Progenitor cell of endocrine pancreas (in vitro differentiated cells): ENCODE measurements around the gene PPA2. TPM values are rescaled to one million over a fixed set of nuclear protein-coding genes. Genes with fewer than 3 reads are reported as not detected.

Source experiments
- DNase-seq: peaks from one replicate; pipeline ENCODE4 v3.0.0; 2021; ENCODE audit warnings: low spot score; ENCODE audit not compliant: unreplicated experiment
- H3K27ac Mint-ChIP-seq: 2 replicates; pipeline ENCODE4 v1.8.0; 2021; ENCODE audit warnings: mild to moderate bottlenecking, moderate library complexity, mixed read lengths
- H3K27me3 Mint-ChIP-seq: 2 replicates; pipeline ENCODE4 v1.8.0; 2021; ENCODE audit warnings: mixed read lengths
- H3K36me3 Mint-ChIP-seq: 2 replicates; pipeline ENCODE4 v1.8.0; 2022; ENCODE audit warnings: mixed read lengths; ENCODE audit not compliant: insufficient read depth
- H3K4me1 Mint-ChIP-seq: 2 replicates; pipeline ENCODE4 v1.8.0; 2021; ENCODE audit warnings: low read depth, mixed read lengths
- H3K4me3 Mint-ChIP-seq: 2 replicates; pipeline ENCODE4 v1.8.0; 2021; ENCODE audit warnings: low read depth, mild to moderate bottlenecking, moderate library complexity, mixed read lengths
- H3K9me3 Mint-ChIP-seq: 2 replicates; pipeline ENCODE4 v1.8.0; 2021; ENCODE audit warnings: low read depth, mixed read lengths
- total RNA-seq: library from RNA; stranded (reverse); gene quantifications from 2 replicates; pipeline ENCODE4 v1.2.1, GENCODE V29; 2021
- TF ChIP-seq, protein P1 (sequence below): fragments of 200-600 bp; sonication (generic); IDR thresholded peaks from one replicate; pipeline ENCODE4 v1.5.0; 2021; ENCODE audit warnings: antibody characterized with exemption, mild to moderate bottlenecking; ENCODE audit not compliant: unreplicated experiment

The PPA2 gene
- total RNA-seq, 1 donor from 2014 or later, result 83.6 TPM

DNA sequence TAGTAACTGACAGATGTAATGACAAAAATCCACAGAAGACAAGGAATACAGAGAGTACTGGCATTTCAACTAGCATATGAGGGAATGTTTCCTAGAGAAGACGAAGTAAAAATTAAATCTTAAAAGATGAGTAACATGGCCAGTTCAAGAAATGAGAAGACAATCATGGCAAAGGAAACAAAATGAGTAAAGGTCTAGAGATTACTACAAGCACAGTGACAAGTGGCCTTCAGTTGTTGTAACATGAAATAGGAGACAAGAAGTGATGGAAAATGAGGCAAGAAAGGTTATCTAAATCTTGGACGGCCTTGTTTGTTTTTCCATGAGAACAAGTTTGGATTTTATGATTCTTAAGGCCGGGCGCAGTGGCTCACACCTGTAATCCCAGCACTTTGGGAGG is 81.0 kb downstream of the PPA2 start:
- TF ChIP-seq, protein P1, sequence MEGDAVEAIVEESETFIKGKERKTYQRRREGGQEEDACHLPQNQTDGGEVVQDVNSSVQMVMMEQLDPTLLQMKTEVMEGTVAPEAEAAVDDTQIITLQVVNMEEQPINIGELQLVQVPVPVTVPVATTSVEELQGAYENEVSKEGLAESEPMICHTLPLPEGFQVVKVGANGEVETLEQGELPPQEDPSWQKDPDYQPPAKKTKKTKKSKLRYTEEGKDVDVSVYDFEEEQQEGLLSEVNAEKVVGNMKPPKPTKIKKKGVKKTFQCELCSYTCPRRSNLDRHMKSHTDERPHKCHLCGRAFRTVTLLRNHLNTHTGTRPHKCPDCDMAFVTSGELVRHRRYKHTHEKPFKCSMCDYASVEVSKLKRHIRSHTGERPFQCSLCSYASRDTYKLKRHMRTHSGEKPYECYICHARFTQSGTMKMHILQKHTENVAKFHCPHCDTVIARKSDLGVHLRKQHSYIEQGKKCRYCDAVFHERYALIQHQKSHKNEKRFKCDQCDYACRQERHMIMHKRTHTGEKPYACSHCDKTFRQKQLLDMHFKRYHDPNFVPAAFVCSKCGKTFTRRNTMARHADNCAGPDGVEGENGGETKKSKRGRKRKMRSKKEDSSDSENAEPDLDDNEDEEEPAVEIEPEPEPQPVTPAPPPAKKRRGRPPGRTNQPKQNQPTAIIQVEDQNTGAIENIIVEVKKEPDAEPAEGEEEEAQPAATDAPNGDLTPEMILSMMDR, result no peak
- H3K36me3 Mint-ChIP-seq, result peaks cover 20% of the 10 kb centered on the region
- H3K27ac Mint-ChIP-seq, result no peak overlapping the region

DNA sequence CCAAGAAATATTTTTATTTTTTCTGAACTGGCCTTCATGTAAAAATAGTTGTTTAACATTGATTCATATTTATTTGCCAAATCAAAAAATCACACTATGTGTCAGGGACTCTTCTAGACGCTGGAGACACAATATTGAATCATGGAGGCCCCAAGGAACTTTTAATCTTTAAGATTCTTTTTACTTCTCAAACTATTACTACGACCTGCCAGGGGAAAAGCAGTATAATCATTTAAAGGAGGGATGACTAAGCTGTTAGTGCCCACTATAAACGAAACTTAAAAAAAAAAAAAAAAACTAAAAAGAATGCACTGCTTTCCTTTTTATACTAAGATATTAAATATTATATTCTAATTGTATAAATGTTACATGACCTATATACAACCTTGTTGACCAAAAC is 84.7 kb downstream of the PPA2 start:
- Mint-ChIP-seq H3K27me3 (no peaks in the 10 kb centered on the region), H3K36me3 (peaks cover 16% of the 10 kb centered on the region), H3K4me3 (no peak overlapping the region), H3K4me1 (no peaks in the 10 kb centered on the region), H3K27ac (no peak overlapping the region), H3K9me3 (no peaks in the 10 kb centered on the region)
- no peak for DNase-seq
- TF ChIP-seq, protein P1, result no peak

More for the DNA sequence above, 81.0 kb downstream of the PPA2 start:
- Mint-ChIP-seq H3K9me3 (no peaks in the 10 kb centered on the region), H3K4me1 (no peaks in the 10 kb centered on the region), H3K4me3 (no peak overlapping the region), H3K27me3 (no peaks in the 10 kb centered on the region)
- no peak for DNase-seq

DNA sequence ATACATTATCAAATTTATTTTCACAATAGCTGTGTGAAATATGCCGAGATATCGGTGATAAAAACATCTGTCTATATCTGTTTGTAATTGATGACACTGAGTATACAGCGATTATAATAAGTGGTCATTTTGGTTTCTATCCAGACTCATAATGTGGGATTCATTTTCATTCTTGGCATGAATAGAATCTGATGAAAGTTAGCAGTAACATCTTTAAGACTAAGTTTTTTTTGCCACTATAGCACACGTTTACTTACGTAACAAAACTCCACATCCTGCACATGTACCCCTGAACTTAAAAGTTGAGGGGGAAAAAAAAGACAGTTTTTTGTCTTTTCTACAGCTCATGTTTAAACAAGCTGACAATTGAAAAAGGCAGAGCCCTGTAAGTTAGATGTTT is 86.4 kb downstream of the PPA2 start:
- DNase-seq, result no peak
- Mint-ChIP-seq H3K27me3 (no peaks in the 10 kb centered on the region), H3K4me1 (no peaks in the 10 kb centered on the region), H3K4me3 (no peak overlapping the region), H3K36me3 (peaks cover 14% of the 10 kb centered on the region), H3K27ac (no peak overlapping the region), H3K9me3 (no peaks in the 10 kb centered on the region)
- TF ChIP-seq, protein P1, result no peak

DNA sequence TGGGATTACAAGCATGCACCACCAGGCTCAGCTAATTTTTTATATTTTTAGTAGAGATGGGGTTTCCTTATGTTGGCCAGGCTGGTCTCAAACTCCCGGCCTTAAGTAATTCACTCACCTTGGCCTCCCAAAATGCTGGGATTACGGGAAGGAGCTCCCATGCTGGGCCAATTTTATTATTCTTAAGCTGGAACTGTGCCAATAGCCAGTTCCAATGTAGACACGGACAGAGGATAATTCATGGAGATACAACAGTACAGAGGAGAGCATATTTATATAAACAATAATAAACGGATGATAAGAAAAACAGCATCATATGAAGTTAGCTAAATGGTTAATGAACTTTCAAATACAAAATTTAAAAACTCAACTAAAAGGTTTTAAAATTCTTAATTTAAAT is 87.8 kb downstream of the PPA2 start:
- no peak for DNase-seq
- TF ChIP-seq, protein P1, result no peak
- peaks cover 13% of the 10 kb centered on the region for H3K36me3 Mint-ChIP-seq
- H3K27ac Mint-ChIP-seq, result no peak overlapping the region
- no peaks in the 10 kb centered on the region for H3K9me3 Mint-ChIP-seq
- H3K4me3 Mint-ChIP-seq, result no peak overlapping the region
- H3K4me1 Mint-ChIP-seq, result no peaks in the 10 kb centered on the region
- H3K27me3 Mint-ChIP-seq, result no peaks in the 10 kb centered on the region

DNA sequence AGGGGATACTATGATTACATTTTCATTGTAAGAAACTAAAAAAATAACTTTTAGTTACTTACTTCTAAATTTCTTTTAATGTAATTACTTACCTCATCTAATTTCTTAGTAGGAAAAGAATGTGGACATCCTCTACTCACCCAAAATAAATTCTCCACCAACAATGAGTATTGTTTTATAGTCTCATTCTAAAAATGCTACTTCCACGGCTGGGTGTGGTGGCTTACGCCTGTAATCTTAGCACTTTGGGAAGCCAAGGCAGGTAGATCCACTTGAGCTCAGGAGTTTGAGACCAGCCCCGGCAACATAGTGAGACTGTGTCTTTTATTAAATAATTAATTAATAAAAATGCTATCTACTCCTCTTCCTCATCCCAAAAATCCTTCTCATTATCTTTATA is 99.8 kb downstream of the PPA2 start:
- Mint-ChIP-seq H3K4me1 (no peaks in the 10 kb centered on the region), H3K4me3 (no peak overlapping the region), H3K27ac (no peak overlapping the region), H3K9me3 (no peaks in the 10 kb centered on the region), H3K27me3 (no peaks in the 10 kb centered on the region), H3K36me3 (peaks cover 2% of the 10 kb centered on the region)
- TF ChIP-seq, protein P1, result no peak
- DNase-seq, result no peak
